Measurements from ENCODE around the gene TXLNB.
"Not testable (repeated sequence)": the region's sequence is repeated elsewhere in the genome, so short reads cannot be mapped to it uniquely, and the experiment has no call there.

TXLNB gene

GRCh38 chr6:139288496-139289040 lies 3.2 kb downstream of the TXLNB start:
- Histone ChIP-seq H3K27ac (no peak overlapping the region), H2AFZ (no peak overlapping the region), H3K9ac (no peak overlapping the region), H3K4me3 (ENCODE audit: low read depth, low read length) (no peak overlapping the region), H3K36me3 (ENCODE audit: control insufficient read depth, insufficient read depth, low read length) (no peaks in the 10 kb centered on the region), H3K4me1 (peaks cover 7% of the 10 kb centered on the region), H3K79me2 (no peaks in the 10 kb centered on the region), H3K4me2 (ENCODE audit: low read length) (no peak overlapping the region), H3K9me3 (ENCODE audit: control insufficient read depth, low read length) (no peaks in the 10 kb centered on the region), H3K27me3 (ENCODE audit: control insufficient read depth, insufficient read depth, low read length) (no peaks in the 10 kb centered on the region)
- TF ChIP-seq, protein P1, sequence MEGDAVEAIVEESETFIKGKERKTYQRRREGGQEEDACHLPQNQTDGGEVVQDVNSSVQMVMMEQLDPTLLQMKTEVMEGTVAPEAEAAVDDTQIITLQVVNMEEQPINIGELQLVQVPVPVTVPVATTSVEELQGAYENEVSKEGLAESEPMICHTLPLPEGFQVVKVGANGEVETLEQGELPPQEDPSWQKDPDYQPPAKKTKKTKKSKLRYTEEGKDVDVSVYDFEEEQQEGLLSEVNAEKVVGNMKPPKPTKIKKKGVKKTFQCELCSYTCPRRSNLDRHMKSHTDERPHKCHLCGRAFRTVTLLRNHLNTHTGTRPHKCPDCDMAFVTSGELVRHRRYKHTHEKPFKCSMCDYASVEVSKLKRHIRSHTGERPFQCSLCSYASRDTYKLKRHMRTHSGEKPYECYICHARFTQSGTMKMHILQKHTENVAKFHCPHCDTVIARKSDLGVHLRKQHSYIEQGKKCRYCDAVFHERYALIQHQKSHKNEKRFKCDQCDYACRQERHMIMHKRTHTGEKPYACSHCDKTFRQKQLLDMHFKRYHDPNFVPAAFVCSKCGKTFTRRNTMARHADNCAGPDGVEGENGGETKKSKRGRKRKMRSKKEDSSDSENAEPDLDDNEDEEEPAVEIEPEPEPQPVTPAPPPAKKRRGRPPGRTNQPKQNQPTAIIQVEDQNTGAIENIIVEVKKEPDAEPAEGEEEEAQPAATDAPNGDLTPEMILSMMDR (IDR thresholded peaks at IDR 0.05), result no peak

DNA sequence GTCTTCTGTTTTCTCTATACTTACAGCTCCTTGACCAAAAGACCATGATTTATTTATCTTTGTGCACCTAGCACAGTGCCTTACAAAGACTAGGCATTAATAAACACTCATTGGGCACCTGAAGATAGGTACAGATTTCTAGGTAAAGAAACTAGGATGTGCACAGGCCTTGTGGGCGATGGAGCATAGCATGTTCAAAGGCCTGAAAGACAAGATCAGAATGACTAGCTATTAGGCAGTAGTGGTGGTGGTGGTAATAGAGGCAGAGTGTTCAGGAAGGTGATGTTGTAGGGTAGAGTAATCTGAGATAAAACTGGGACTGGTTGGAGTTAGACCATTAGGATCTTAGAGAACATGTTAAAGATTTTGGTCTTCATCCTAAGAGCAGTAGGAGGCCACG lies 3.9 kb downstream of the TXLNB start:
- Histone ChIP-seq H3K79me2 (no peaks in the 10 kb centered on the region), H2AFZ (no peak overlapping the region), H3K4me2 (ENCODE audit: low read length) (no peak overlapping the region), H3K27me3 (ENCODE audit: control insufficient read depth, insufficient read depth, low read length) (no peaks in the 10 kb centered on the region), H3K9ac (no peak overlapping the region), H3K4me1 (peaks cover 7% of the 10 kb centered on the region), H3K4me3 (ENCODE audit: low read depth, low read length) (no peak overlapping the region), H3K27ac (no peak overlapping the region), H3K9me3 (ENCODE audit: control insufficient read depth, low read length) (no peaks in the 10 kb centered on the region), H3K36me3 (ENCODE audit: control insufficient read depth, insufficient read depth, low read length) (no peaks in the 10 kb centered on the region)
- TF ChIP-seq, protein P1 (IDR thresholded peaks at IDR 0.05), result no peak

- not testable (repeated sequence) for H3K27ac ChIP-seq; H2AFZ ChIP-seq; H3K4me2 ChIP-seq (ENCODE audit: low read length); H3K36me3 ChIP-seq (ENCODE audit: control insufficient read depth, insufficient read depth, low read length); H3K9ac ChIP-seq; H3K9me3 ChIP-seq (ENCODE audit: control insufficient read depth, low read length); H3K79me2 ChIP-seq; H3K4me1 ChIP-seq; H3K4me3 ChIP-seq (ENCODE audit: low read depth, low read length); H3K27me3 ChIP-seq (ENCODE audit: control insufficient read depth, insufficient read depth, low read length)
Measured at GRCh38 chr6:139286438-139286837, 5.4 kb downstream of the TXLNB start.

DNA sequence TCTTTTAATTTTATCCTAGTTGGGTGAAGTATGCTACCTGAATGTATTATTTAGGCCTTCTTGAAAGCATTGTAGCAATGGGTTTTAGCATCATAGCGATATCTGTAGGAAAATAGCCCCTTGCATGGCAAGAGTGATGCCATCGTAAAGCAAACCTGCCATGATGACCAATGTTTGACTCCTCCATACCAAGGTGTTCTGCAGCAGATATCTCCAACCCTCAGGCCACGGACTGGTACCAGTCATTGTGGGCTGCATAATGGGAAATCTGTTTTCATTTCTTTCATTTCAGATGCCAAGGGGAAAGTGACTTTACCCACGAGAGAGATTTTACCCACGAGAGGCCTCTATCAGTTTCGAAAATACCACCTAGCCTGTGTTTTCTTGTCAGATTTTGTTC lies 6.2 kb downstream of the TXLNB start:
- Histone ChIP-seq H3K9ac (no peak overlapping the region), H3K27ac (no peak overlapping the region), H3K4me1 (no peaks in the 10 kb centered on the region), H3K79me2 (no peaks in the 10 kb centered on the region), H3K36me3 (ENCODE audit: control insufficient read depth, insufficient read depth, low read length) (no peaks in the 10 kb centered on the region), H3K4me2 (ENCODE audit: low read length) (no peak overlapping the region), H2AFZ (no peak overlapping the region), H3K27me3 (ENCODE audit: control insufficient read depth, insufficient read depth, low read length) (no peaks in the 10 kb centered on the region), H3K4me3 (ENCODE audit: low read depth, low read length) (no peak overlapping the region), H3K9me3 (ENCODE audit: control insufficient read depth, low read length) (no peaks in the 10 kb centered on the region)
- TF ChIP-seq, protein P1 (IDR thresholded peaks at IDR 0.05), result no peak

- no peaks in the 10 kb centered on the region for H3K9me3 ChIP-seq (ENCODE audit: control insufficient read depth, low read length)
- no peaks in the 10 kb centered on the region for H3K36me3 ChIP-seq (ENCODE audit: control insufficient read depth, insufficient read depth, low read length)
- H3K4me3 ChIP-seq (ENCODE audit: low read depth, low read length), result no peak overlapping the region
- H3K27me3 ChIP-seq (ENCODE audit: control insufficient read depth, insufficient read depth, low read length), result no peaks in the 10 kb centered on the region
- H3K9ac ChIP-seq, result no peak overlapping the region
- TF ChIP-seq, protein P1 (IDR thresholded peaks at IDR 0.05), result no peak
- no peak overlapping the region for H3K4me2 ChIP-seq (ENCODE audit: low read length)
- no peak overlapping the region for H3K27ac ChIP-seq
- no peak overlapping the region for H2AFZ ChIP-seq
- H3K79me2 ChIP-seq, result no peaks in the 10 kb centered on the region
- no peaks in the 10 kb centered on the region for H3K4me1 ChIP-seq
Measured at GRCh38 chr6:139284789-139285188, 7.0 kb downstream of the TXLNB start.
